Activated CD8-positive, alpha-beta memory T cell treated with anti-CD3 and anti-CD28 coated beads for 1 hour (primary cell): ENCODE measurements around the gene SPX.

Source experiments
- DNase-seq, 2 donors: peaks; one replicate each; pipeline ENCODE4 v3.0.0-alpha.2; 2020; ENCODE audit warnings: low read depth in 1 of 2; ENCODE audit errors: extremely low read depth in 1 of 2

SPX gene, protein sequence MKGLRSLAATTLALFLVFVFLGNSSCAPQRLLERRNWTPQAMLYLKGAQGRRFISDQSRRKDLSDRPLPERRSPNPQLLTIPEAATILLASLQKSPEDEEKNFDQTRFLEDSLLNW

DNA sequence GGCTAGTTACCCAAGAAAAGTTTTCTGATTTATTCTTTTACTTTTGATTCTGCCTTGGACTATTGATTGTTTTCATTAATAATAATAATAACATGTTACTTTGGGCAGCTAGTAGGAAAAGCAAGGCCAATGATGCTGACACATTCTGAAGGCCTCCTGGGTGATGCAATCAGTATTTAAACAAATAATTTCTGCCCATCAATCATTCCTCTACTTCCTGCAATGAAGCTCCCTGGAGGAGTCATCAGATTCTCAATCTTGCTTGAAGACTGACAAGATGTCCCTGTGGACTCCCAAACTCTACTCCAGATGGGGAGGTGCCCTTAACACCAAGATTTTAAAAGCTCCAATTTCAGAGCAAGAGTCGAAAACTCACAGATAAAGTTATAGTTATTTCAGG lies at the start of gene SPX:
Gene SPX, plus strand, starts transcription at position 244 of the 400 bp plus-strand sequence. CDS start 177 bp downstream, outside the sequence.
- DNase-seq = no peak

GRCh38 chr12:21476949-21477348 lies 49.1 kb upstream of the SPX start:
- no peak for DNase-seq

- DNase-seq = no peak
These were observed 47.2 kb upstream of the SPX start for GRCh38 chr12:21478756-21479455.

DNA sequence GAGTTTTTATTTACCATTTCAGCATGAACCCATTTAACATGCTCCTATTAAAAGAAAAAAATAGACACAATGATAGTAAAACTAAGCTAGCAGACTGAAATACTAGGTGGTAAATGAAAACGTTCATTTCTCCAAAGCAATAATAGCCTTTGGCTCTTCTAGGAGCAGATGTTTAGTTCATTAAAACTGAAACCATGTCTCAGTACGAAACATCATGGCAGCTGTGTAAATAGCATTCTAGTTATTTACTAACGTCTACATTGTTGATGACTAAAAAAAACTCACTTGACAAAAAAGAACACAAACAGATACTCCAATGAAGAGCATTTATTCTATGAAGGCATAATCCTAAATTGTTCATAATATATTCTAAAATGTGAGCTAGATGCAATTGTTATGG lies 42.6 kb upstream of the SPX start:
- no peak for DNase-seq

DNA sequence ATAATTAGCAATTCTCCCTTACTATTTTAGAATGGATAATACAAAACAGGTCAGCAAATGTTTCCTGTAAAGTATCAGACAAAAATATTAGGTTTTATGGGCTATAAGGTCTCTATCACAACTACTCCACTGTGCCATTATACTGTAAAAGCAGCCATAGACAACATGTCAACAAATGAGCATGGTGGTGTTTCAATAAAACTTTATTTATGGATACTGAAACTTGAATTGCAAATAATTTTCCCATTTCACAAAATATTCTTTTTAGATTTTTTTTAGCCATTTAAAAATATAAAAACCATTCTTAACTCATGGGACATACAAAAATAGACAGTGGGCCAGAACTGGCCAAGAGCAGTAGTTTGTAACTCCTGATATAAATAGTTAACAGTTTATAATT lies 40.1 kb upstream of the SPX start:
- no peak for DNase-seq

DNA sequence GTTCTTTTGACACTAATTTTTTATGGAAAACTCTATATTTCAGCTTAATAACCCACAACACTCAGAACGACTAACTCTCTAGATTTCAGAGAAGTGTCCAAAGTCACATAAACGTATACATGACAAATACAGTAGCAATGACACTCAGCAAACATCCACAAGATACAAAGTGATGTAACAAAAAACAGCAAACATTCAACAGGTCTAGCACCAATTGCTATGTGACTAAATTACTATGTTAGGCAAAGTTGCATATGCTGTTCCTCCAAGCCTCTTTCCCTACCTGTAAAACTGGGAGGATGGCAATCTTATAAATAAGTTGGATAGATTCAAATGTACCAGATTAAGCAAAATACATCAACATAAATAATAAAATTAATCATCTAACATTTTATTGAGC lies 26.3 kb upstream of the SPX start:
- DNase-seq = no peak

DNA sequence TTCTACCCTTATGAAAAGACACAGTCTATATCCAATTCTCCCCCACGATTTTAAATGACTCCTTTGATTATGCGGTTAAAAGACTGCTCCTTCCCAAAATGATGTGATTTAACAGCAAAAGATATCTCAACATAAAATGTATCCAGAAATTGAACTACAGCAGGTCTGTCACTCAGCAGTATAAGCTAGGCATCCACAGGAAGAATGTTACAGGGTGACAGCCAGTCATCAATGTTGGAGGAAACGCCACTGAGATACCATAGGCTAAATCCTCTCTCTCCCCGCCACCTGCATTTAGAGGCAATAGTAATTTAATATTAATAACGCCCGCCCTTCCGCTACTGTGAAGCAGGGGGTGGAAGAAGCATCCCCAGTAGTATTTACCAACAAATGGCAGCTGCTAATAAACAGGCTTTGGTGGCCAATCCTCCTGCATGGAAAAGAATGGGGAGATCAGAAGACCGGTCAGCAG lies 25.3 kb upstream of the SPX start:
- no peak for DNase-seq

DNA sequence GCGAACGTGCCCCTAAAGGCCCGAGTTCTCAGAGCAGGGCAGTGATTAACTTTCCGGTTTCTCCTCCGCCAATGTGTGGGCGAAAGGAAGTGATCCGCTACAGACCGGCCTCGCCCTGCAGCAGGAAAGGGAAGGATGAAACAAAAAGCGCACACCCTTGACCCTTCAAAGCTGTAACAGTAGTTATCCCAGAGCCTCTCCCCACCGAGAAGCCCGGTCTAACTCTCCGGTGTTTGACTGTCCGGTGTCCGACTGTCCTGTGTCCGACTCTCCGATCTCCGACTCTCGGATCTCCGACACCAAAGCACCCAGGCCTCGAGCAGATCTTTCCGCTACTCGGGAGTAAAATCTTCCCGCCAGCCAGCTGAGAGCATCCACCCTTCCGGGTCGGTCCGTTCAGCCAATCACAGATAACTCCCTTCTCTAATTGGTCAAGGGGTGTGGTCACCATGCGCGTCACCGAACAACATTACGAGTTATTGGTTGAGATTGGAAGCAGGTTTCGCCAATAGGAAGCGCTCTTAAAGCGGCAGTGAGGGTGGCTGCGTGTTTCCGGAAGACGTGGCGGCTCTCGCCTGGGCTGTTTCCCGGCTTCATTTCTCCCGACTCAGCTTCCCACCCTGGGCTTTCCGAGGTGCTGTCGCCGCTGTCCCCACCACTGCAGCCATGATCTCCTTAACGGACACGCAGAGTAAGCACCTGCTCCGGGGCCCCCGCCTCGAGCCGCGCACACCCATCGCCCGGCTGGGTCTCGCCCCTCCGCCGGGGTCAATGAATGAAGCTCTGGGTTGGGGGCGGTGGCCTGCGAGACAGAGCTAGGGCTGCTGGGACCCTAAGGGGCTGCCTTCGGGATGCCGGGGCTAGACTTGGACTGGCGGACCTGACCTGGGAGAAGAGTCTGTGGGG lies 24.6 kb upstream of the SPX start, which contains the start of the genes GOLT1B and RECQL:
Gene GOLT1B, plus strand, starts transcription at position 532 of the 906 bp plus-strand sequence. Its CDS starts 135 bp downstream, at position 667.
Gene RECQL, minus strand, starts transcription at position 378 of the 906 bp plus-strand sequence. CDS start 2,065 bp downstream, outside the sequence.
- DNase-seq = peak; percentile 68 to 78

DNA sequence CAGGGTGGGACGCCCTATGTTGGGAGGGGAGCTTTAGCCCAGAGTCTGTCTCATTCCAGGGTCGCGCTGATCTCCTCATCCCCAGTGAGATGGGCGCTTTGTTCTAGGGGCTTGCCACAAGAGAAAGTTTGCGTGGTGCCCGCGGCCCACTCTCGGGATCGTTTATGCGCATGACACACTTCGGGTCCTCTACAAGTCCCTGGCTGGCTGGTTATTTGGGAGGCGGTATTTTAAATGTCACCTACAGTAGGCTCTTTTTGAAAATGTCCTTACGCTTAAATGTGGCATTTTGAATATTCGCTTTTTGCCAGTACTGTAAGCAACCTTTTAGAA lies 24.0 kb upstream of the SPX start:
- no peak for DNase-seq

DNA sequence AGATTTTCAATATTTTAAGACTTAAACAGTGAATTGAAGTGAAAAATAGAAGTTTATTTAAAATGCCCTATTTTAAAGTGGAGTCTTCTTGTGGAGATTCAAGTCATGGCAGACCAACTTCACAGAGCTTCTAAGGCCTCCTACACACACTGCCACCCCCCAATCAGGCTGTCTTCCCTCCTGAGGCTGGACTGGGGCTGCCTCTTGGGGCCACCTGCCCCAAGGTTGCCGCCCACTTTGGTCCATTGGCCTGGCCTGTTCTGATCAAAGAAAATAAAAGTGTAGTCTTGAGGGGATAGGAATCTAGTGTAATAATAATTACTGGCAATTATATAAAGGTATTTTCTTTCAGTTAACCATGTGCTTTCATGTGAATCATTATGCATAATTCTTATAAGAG lies 23.2 kb upstream of the SPX start:
- DNase-seq = no peak

GRCh38 chr12:21505888-21506287 lies 20.2 kb upstream of the SPX start:
- no peak for DNase-seq

DNA sequence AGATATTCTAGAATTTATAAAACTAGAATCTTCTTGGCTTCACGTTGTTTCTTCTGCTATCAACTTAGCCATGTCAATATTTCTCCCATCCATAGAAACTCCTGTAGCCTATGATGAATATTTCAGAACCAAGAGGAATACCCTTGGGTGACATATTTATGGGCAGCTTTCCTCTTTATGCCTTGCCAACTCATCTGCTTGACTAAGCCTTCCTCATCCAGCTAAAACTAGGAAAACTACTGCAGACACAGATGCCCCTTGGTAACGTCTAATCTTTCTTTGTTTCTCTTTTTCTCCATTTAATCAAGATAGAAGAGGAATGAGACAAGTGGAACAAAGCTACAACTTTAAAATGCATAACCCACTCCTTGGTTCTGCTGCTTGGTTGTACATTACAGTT lies 18.2 kb upstream of the SPX start:
- DNase-seq = no peak

DNA sequence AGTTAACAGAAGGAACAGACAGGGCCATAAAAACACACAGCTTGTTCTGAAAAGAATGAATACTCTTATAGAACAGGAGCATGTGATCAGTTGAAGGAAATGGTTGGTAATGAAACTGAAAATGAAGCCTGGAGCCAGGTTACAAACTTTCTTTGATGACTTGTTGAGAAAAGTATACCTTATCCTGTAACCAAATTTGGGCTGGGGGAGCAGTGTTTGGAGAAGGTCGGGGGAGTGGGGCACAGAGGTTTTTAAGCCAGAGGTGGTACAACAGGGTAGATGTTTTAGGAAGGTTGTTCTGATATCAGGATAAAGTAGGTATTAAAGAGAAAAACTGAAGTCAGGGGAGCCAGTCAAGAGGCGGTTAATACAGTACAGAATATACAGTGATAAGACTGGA lies 16.3 kb upstream of the SPX start:
- no peak for DNase-seq

- no peak for DNase-seq
These were observed 9.8 kb upstream of the SPX start for GRCh38 chr12:21516281-21516680.

GRCh38 chr12:21518451-21518850 lies 7.6 kb upstream of the SPX start:
- DNase-seq = no peak

- DNase-seq = no peak
These were observed 4.6 kb upstream of the SPX start for GRCh38 chr12:21521541-21521940.

- no peak for DNase-seq
These were observed 2.9 kb upstream of the SPX start for GRCh38 chr12:21523148-21523547.

DNA sequence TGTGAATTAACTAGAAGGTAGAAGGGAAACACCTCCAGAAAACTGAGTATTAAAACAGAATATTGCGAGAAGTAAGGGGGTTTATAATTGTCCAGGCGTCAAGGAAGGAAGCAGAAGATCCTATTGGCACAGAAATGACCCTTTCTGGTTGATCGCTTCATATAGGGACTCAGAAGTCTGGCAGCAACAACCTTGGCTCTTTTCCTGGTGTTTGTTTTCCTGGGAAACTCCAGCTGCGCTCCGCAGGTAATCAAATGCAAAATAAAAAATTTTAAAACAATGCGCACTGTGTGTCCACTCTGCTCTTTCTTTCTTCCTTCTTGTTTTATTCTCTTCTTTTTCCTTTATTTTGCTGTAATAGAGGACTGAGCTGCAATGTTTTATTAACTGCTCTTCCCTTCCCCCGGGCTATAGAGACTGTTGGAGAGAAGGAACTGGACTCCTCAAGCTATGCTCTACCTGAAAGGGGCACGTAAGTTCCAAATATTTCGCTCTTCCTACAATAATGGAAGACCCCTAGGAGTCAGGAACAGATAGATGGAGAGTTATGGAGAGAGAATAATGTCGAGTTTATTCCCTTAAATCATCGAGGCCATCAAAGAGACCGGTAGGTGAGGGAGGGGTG lies 737 bp downstream of the SPX start:
- DNase-seq = no peak

DNA sequence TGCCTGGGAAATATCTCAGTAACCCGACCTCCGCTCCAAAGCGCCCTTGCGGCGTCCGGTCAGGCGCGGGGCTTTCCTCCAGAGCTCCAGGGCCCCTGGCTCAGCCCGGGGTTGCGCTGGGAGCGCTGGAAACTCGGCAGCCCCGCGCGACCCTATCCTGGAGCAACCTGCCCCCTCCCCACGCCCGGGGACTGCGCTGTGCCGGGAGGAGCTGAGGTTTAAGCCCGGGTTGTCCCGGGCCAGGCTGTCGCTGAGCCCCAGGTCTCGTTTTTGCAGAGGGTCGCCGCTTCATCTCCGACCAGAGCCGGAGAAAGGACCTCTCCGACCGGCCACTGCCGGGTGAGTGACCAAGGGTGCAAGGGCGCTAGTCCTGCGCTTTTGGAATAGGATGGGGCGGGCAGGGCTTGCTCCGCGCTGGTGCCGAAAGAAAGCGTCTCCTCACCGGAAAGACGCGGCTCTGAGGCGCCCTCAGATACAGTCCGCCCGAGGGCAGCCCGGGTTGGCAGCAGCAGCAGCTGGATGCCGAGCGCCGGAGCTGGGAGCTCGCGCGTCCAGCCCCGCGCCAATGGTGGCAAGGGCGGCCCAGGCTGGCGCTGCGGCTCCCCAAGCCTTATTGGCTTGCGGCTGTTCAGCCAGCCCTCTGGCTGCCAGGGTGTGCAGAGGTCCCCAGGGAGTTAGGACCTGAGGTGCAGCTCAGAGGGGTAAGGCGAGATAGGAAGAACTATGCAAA lies 1.5 kb downstream of the SPX start:
- DNase-seq = peak in 1 of 2 donors; percentile 27

DNA sequence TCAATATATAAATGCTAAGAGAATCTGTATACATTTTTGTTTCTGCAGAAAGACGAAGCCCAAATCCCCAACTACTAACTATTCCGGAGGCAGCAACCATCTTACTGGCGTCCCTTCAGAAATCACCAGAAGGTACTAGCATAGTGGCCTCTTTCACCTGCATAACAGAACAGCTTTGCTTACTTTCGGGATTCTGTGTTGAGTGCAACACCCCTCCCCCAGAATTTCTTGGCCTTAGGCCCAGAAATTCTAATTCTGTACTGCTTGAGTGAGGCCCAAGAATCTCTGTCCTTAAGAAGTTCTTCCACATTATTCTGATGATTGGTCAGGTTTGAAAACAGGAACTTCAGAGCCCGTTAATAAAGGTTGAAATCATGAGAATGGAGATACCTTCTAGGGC lies 2.9 kb downstream of the SPX start:
- no peak for DNase-seq

- no peak for DNase-seq
These were observed 3.4 kb downstream of the SPX start for GRCh38 chr12:21529456-21529855.
